Rectal smooth muscle tissue (tissue), 1 donor: Measurements from ENCODE around the gene ADGRG7.
"Not testable (repeated sequence)": the region's sequence is repeated elsewhere in the genome, so short reads cannot be mapped to it uniquely, and the experiment has no call there.

Source experiments
- H3K27ac ChIP-seq: one replicate; pipeline ENCODE4 v1.7.0; 2013; ENCODE audit warnings: low read depth, low read length, inconsistent platforms
- H3K27me3 ChIP-seq: one replicate; pipeline ENCODE4 v1.7.0; 2013; ENCODE audit warnings: low read length; ENCODE audit not compliant: control insufficient read depth, insufficient read depth
- H3K36me3 ChIP-seq: one replicate; pipeline ENCODE4 v1.7.0; 2013; ENCODE audit warnings: low read length; ENCODE audit not compliant: control insufficient read depth, insufficient read depth
- H3K4me1 ChIP-seq: one replicate; pipeline ENCODE4 v1.7.0; 2013; ENCODE audit warnings: low read length; ENCODE audit not compliant: control insufficient read depth, insufficient read depth
- H3K4me3 ChIP-seq: one replicate; pipeline ENCODE4 v1.7.0; 2013; ENCODE audit warnings: low read length
- H3K9ac ChIP-seq: one replicate; pipeline ENCODE4 v1.7.0; 2013; ENCODE audit warnings: low read length

Gene ADGRG7

DNA sequence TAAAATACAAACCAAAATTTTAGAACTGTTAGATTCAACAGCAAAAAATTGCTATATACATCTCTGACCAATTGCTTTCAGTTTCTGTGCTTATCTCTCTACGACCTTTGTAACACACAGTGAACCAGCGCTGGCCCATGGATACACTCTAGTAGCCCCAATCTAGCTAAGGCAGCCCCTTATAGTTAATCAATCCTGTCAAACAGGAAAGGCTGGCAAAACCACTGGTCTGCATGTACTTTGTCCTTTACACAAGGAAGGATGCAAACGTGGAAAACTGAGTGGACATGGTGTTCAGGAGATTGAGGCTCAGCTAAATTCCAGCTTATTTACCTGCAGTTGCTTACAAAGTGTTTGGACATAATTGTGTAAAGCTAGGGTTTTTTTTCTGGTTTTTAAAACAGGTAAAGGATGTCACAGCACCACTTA, 25.9 kb downstream of the ADGRG7 start:
- Histone ChIP-seq H3K9ac (no peak overlapping the region), H3K4me3 (no peak overlapping the region), H3K27me3 (no peaks in the 10 kb centered on the region), H3K36me3 (no peaks in the 10 kb centered on the region), H3K27ac (no peak overlapping the region), H3K4me1 (no peaks in the 10 kb centered on the region)

DNA sequence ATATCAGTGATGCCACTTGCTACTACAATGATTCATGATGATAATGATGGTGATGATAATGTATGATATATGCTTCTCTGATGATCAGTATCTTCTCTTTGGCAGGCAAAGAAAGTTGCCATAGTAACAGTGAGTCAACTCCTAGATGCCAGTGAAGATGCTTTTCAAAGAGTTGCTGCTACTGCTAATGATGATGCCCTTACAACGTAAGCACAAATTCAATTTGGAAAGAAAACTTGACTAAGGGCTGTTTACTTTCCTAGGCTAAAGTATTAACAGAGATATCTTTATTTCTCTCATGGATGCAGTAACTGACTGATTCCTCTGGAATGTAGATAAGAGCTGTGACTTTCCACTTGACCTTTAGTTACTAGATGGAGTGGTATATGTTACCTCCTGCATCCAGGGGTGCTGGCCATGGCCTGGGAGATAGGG, 27.8 kb downstream of the ADGRG7 start:
- Histone ChIP-seq H3K27me3 (no peaks in the 10 kb centered on the region), H3K4me1 (no peaks in the 10 kb centered on the region), H3K36me3 (no peaks in the 10 kb centered on the region), H3K9ac (no peak overlapping the region), H3K4me3 (no peak overlapping the region), H3K27ac (no peak overlapping the region)

DNA sequence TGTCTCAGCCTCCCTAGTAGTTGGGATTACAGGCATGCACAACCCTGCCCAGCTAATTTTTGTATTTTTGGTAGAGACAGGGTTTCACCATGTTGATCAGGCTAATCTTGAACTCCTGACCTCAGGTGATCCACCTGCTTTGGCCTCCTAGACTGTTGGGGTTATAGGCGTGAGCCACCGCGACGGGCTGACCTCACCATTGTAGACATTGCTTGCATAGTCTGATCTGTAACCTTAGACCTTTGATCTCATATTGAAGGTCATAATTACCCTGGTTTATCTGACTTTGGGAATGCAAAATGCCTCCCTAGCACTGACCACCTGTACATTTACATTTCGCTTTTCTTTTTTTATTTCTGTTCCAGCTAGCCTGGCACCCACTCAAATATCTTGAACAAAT, 31.2 kb downstream of the ADGRG7 start:
- no peaks in the 10 kb centered on the region for H3K4me1 ChIP-seq
- no peak overlapping the region for H3K9ac ChIP-seq
- no peaks in the 10 kb centered on the region for H3K27me3 ChIP-seq
- H3K4me3 ChIP-seq: no peak overlapping the region
- H3K36me3 ChIP-seq: no peaks in the 10 kb centered on the region
- no peak overlapping the region for H3K27ac ChIP-seq

DNA sequence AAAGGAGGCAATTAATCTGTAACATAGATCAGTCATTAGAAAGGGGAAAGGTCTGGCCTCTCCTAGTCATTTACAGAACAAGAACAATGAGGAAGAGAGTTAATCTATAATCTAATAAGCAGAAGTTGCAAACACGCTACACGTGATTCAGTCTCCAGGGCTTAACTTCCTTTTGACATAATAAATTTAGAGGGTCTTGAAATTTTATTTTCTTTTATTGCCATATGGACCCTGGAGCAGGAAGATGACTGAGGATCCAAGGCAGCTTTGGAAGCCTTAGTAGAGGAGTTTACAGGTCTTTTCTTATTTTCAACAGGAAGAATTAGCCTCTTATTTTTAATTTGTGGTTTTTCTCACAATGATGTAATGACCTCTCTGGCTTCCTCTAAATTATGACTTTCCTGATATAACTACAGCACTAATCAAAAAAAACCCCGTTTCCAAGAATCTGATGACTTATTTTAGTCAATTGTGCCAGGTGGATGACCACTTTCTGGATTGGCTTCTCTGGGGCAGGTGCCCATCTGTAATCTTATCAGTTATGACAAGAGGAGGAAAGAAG, 32.2 kb downstream of the ADGRG7 start:
- H3K27me3 ChIP-seq: no peaks in the 10 kb centered on the region

DNA sequence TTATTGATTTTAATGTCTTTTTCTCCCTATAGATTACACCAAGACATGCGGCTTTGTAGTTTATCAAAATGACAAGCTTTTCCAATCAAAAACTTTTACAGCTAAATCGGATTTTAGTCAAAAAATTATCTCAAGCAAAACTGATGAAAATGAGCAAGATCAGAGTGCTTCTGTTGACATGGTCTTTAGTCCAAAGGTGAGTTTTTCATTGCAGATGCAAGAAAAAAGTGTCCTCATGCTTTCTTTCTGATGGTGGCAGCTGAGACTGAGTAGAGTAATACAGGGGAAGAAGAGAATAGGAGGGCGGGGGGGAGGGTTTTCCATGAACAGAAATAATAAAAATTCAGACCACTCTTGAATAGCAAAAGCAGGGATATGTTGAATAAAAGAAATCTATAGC, 36.5 kb downstream of the ADGRG7 start:
- H3K4me1 ChIP-seq: no peaks in the 10 kb centered on the region
- no peaks in the 10 kb centered on the region for H3K27me3 ChIP-seq
- H3K36me3 ChIP-seq: no peaks in the 10 kb centered on the region
- no peak overlapping the region for H3K4me3 ChIP-seq
- H3K27ac ChIP-seq: no peak overlapping the region
- no peak overlapping the region for H3K9ac ChIP-seq

More for the DNA sequence above, 32.2 kb downstream of the ADGRG7 start:
- no peaks in the 10 kb centered on the region for H3K36me3 ChIP-seq
- no peak overlapping the region for H3K4me3 ChIP-seq
- no peaks in the 10 kb centered on the region for H3K4me1 ChIP-seq
- no peak overlapping the region for H3K9ac ChIP-seq
- no peak overlapping the region for H3K27ac ChIP-seq

DNA sequence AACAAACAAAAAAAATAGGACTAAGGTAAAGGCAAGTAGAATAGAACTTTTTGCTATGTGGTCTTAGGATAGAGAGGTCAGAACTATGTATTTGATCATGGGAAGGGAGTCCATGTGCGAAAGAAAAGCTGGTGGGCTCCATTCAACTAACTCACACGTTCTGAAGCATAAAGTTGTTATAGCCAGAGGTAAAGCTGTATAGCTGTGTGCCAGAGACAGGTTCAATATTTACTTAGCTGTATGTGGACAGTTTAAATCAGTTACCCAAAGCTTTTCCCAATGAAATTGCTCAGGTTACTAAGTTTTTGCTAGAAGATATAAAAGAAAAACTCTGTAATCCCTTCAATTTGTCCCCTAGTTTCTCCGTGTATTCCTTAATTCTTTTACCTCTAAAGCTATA, 37.8 kb downstream of the ADGRG7 start:
- Histone ChIP-seq H3K4me1 (no peaks in the 10 kb centered on the region), H3K27me3 (no peaks in the 10 kb centered on the region), H3K27ac (no peak overlapping the region), H3K4me3 (no peak overlapping the region), H3K9ac (no peak overlapping the region), H3K36me3 (no peaks in the 10 kb centered on the region)

DNA sequence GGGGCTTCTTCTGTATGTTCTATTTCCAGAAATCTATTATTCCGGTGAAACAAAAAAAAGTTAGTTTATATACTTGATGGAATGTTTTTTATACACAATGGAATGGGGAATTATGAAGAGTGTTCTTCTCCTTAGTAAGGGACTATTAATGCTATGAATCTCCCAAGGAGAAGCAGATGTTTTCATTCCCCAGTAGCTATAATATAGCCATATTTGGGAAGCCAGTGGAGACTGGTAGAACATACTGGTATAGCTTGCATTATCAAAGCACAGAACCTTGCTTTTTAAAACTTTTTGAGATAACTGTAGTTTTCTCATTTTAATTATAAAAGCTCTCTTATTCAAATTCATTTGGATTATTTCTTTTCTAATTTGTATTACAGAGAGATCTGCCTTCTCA, 38.3 kb downstream of the ADGRG7 start:
- Histone ChIP-seq H3K36me3 (no peaks in the 10 kb centered on the region), H3K9ac (no peak overlapping the region), H3K4me1 (no peaks in the 10 kb centered on the region), H3K27me3 (no peaks in the 10 kb centered on the region), H3K4me3 (no peak overlapping the region), H3K27ac (no peak overlapping the region)

DNA sequence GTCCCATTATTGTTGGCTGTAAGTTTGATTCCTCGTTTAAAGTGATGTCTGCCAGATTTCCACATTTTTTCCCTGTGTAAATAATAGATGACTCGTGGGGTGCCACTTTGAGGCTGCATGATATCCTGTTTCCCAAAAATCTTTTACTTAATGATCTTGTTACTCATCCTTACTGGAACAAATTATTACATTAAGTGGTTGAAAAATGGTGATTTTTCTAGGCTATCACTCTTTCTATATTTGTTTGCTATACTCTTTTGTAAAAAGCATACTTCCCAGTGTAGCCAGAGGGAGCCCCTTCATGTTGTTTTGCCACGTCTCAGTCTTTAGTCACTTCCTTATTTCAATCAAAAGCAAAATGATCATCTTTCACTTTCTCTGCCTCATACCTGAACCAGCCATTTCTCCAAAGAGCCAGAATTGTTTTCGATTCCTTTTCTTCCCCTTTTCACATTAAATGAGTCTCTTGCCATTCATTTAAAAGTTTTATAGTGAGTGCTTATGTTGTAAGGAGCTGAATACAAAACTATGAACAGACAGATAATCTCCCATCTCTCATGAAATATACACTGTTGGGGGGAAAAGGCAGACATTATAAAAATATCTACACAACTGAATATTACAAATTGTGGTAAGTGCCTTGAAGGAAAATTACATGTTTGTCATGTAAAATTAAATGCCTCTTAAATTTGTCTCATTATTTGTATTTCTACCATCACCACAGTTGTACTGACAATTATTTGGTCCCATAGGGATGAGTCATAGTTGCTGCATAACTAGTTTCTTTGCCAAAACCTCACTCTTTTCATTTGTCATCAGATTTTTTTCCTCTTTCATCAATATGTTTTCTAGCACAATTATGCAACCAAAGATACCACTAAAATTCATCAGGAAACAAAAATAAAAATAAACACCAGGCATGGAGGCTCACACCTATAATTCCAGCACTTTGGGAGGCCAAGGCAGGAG, 41.5 kb downstream of the ADGRG7 start:
- Histone ChIP-seq H3K27me3 (no peaks in the 10 kb centered on the region), H3K4me3 (no peak overlapping the region), H3K36me3 (no peaks in the 10 kb centered on the region), H3K27ac (no peak overlapping the region), H3K9ac (no peak overlapping the region), H3K4me1 (no peaks in the 10 kb centered on the region)

DNA sequence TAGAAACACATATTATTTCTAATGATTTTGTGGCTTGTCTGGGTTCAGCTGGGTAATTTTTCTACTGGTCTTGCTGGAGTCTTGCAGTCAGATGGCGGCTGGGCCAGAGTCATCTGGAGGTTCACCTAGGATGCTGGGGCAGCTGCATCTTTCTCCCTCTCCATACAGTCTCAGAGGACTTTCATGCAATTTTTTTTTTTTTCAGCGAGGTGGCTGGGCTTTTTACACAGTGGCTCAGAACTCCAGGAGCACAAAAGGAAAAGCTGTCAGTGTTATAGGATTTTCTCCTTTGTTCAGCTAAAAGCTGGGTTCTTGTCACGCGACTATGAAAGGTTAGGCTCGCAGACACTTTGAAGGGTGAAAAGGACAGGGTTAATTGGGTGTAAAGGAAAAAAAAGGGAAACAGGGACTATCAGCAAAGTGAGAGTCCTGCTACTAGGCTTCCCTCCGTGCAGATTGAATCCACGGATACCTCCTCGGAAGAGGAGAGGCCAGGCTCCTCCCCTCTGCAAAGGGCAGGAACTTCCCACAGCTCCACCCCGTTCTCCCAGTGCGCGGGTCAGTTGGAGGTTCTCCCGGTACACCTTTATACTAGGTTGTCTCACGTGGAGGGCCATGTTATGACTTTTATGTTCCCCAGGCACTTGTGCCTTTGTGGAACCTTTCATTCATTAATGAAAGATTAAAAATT, 44.3 kb downstream of the ADGRG7 start:
- no peak overlapping the region for H3K4me3 ChIP-seq
- H3K9ac ChIP-seq: no peak overlapping the region
- H3K36me3 ChIP-seq: no peaks in the 10 kb centered on the region
- H3K27ac ChIP-seq: no peak overlapping the region
- H3K27me3 ChIP-seq: no peaks in the 10 kb centered on the region
- no peaks in the 10 kb centered on the region for H3K4me1 ChIP-seq

DNA sequence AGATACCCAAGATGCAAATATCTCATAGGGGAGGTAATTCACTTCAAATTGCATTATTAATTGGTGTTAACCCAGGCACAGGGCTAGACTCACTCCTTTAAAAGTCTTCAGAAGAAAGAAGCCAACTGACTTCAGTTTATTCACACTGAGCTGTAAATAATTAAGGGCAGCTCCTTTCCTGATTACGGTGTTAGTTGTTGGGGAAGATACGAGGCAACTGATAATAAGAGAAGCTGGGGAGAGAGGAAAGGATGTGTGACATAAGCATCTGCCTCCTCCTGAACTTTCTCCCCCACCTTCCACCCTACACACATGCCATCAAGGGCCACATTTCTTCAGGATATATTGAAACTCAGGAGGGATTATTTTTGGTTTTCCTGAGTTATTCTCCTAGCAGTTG, 47.5 kb downstream of the ADGRG7 start:
- Histone ChIP-seq H3K4me1 (no peaks in the 10 kb centered on the region), H3K36me3 (no peaks in the 10 kb centered on the region), H3K27me3 (no peaks in the 10 kb centered on the region), H3K27ac (no peak overlapping the region), H3K4me3 (no peak overlapping the region), H3K9ac (no peak overlapping the region)

DNA sequence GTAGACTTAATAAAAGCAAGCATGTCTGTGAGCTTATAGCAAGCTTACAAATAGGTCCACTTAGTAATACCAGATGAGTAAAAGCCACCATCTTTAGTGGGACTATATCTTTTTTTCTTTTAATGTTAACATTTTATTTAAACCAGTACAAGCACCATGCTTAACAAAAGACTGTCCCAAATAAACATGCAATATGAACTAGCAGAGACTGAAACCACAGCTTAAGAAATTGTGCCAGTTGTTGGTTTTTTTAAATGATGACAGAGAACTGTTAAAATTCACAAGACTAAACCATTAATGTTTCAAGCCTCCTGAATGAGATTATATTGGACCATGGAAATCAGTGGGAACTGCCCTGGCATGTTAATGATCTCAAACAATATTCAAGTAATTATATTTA, 51.9 kb downstream of the ADGRG7 start:
- H3K36me3 ChIP-seq, H3K4me3 ChIP-seq, H3K27me3 ChIP-seq, H3K27ac ChIP-seq, H3K9ac ChIP-seq, H3K4me1 ChIP-seq: not testable (repeated sequence)

DNA sequence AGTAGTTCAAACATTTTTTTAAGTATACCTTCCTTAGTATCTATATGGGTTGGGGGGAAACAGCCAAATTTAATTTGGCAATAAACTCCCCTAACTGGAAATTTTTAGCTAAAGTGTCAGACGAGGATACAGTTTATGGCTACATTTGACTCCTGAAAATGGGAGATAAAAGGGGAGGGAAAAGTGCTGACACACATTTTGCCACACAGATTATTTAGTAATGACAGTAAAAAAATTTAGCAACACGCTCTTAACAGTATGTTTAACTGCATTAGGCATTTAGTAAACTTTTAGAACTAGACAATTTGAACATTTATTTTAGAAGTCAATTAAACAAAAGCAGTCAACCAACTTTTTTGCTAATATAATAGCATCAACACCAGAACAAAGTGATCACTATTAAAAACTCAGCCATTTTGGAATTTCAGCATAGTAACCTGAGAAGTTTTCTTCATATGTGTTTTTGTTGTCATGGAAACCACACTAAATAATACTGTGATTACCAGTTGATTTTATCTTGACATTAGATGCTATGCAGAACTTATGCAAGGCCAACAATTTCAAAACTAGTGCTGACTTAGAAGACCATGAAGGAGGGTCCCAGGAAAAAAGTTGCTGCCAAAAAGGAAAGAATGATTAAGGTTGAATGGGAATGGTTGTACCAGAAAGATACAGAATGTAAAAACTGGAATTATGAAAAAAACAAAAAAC, 52.9 kb downstream of the ADGRG7 start:
- Histone ChIP-seq H3K27me3 (no peaks in the 10 kb centered on the region), H3K4me3 (no peak overlapping the region), H3K27ac (no peak overlapping the region), H3K9ac (no peak overlapping the region), H3K4me1 (no peaks in the 10 kb centered on the region), H3K36me3 (no peaks in the 10 kb centered on the region)
